8988T (cell line): ENCODE data around the gene RAD51B.
"Not testable (repeated sequence)": the region's sequence is repeated elsewhere in the genome, so short reads cannot be mapped to it uniquely, and the experiment has no call there.

Experiments used
- DNase-seq: peaks from one replicate; pipeline ENCODE4 v3.0.0; 2011

Gene RAD51B

GRCh38 chr14:68219407-68219806, 399.8 kb downstream of the RAD51B start:
- no peak for DNase-seq

DNA sequence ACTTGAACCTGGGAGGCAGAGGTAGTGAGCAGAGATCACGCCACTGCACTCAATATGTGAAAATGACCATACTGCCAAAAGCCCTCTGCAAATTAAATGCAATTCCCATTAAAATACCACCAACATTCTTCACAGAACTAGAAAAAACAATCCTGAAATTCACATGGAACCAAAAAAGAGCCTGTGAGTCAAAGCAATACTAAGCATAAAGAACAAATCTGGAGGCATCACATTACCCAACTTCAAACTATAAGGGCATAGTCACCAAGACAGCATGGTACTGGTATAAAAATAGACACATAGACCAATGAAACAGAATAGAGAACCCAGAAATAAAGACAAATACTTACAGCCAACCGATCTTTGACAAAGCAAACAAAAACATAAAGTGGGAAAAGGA, 401.5 kb downstream of the RAD51B start:
- not testable (repeated sequence) for DNase-seq

GRCh38 chr14:68222154-68222553, 402.6 kb downstream of the RAD51B start:
- DNase-seq: no peak

DNA sequence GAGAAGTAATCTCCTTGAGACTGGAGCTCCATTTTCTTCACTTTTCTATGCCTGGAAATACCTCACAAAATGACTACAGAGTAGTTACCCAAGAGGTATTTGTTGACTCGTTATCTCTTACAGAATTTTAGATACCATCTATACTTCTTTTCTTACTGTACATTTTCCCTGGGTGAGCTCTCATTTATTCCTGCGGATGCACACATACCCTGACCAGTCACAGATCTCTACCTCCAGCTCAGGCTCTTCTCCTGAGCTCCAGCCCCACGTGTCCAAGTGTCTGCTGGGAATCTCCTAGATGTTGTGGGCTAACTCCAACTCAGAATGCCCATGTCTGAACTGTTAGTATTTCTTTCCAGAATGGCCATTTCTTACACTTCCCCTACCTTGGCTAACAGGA, 403.1 kb downstream of the RAD51B start:
- no peak for DNase-seq

DNA sequence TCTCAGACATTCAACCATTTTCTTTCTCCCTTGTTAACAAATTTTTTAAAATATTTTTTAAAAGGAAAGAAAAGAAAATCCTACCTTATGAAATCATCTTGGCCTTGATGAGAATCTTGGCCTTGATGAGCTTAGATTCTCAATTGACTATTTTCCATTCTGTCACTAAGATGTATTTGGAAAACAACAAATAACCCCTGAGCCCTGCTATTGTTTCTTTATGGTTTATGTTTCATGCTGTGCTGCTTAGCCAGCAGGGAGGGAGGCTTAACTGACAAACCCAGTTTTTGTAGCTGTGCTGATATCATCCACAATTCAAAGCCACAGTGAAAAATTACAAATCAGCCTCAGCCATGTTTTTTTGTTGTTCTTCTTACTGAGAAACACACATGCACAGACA, 404.1 kb downstream of the RAD51B start:
- DNase-seq: no peak

GRCh38 chr14:68225321-68225720, 405.7 kb downstream of the RAD51B start:
- DNase-seq: no peak

- no peak for DNase-seq
Observed at GRCh38 chr14:68226523-68226922, 406.9 kb downstream of the RAD51B start.

GRCh38 chr14:68228656-68229055, 409.1 kb downstream of the RAD51B start:
- DNase-seq: no peak

- DNase-seq: no peak
Observed at GRCh38 chr14:68229423-68230100, 410.0 kb downstream of the RAD51B start.

DNA sequence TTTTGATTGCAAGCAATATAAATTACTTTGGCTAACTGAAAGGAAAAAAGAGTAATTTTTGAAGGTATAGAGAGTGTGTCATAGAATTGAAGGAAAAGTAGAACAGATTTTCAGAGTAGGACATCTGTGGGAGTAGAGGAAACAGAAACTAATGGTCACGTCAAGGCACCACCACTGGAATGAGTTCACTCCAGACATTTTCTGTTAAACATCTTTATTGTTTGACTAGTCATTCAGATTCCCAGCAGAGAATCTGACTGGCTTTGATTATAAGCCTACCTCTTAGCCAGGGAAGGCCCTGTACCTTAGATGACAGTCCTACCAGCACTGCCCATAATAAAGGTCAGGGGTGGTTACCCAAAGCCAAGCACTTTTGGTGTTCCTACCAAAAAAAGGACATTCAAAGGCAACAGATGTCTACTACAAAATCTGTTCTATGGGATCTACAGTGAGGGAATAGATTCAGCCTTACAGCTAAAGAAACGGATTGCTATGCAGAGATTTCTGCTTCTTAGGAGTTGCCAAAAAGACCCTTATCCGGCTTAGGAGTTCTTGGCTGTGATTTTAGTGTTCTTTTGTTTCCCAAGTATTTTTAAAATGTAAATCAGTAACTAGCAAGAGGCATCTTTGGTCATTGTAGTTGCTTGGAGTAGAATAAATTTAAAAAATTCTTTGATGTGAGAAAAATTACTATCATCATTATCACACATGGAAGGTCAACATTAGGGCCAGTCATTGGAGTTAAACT, 410.8 kb downstream of the RAD51B start:
- no peak for DNase-seq

GRCh38 chr14:68230950-68231717, 411.6 kb downstream of the RAD51B start:
- no peak for DNase-seq

GRCh38 chr14:68231898-68232297, 412.3 kb downstream of the RAD51B start:
- no peak for DNase-seq

DNA sequence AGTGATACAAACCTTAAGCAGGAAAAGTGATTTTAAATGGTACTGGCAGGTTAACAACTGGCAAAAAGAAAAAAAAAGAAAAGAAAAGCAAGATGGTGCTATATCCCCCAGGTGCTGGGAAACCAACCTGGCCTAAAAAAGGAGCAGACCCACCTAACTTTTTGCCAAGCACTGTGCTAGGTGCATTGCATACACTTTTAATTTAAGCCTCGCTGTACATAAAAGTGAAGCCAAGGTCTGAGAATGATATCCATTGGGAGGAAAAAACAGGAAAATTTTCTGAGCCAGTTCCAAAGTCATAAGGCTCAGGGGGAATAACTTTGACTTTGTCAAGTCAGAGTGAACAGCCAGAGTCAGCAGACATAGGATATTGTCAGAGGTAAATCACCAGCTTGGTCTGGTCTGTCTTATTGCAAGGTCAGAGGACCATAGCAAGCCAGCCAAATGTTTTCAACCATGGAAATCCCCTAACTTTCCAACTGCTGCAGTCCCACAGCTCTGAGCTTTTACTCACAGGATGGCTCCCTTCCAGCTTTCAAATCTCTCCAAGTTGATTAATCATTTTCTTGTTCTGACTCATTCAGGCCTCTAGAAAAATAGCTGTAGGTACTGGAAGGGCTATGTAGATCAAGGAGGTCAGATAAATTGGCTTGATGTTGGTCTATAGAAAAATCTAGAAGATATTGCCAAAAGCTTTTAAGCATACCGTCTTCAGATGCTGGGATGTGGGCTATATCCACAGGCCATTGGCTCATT, 412.9 kb downstream of the RAD51B start:
- DNase-seq: no peak

DNA sequence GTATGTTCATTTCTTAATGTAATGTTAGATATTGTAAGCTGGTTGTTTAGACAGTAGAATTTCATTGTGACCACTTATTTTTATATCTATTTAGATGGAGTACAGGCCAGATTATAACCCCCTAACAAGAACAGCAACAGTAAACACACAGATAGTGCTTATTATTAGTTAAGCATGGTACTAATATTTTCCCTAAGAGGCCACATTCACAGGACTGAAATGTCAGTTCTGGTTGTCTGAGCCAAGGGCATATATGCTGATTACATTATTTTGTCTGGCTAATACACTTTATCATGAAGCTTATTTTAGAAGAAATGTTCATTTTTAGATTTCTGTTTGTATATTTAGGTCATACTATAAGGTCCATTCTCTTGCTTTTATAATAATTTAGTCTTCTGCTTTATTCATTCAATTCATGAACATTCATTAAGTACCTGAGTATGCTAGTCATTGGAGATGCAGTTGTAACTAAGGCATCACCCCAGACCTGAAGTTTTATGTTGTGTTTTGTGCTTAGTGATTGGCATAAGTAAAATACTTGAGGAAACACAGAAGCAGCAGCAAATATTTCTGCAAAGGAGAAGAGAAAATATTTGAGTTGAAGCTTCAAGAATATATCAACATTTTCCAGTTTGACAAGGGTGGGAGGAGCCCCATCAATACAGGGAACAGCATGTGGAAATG, 413.7 kb downstream of the RAD51B start:
- DNase-seq: no peak

GRCh38 chr14:68234101-68234905, 414.7 kb downstream of the RAD51B start:
- DNase-seq: no peak

DNA sequence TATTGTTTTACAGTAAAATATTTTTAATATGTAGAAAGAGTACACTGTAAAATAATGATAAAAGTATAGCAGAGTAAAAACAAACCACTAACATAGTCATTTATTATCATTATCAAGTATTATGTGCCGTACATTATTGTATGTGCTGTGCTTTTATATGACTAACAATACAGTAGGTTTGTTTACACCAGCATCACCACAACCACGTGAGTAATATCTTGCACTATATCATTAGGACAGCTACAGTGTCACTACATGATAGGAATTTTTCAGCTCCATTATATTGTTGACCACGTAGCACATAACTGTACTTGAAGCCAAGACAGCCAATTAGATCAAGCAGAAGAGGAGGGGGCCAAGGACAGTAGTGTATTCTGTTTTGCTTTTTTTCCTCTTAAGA, 415.4 kb downstream of the RAD51B start:
- no peak for DNase-seq

DNA sequence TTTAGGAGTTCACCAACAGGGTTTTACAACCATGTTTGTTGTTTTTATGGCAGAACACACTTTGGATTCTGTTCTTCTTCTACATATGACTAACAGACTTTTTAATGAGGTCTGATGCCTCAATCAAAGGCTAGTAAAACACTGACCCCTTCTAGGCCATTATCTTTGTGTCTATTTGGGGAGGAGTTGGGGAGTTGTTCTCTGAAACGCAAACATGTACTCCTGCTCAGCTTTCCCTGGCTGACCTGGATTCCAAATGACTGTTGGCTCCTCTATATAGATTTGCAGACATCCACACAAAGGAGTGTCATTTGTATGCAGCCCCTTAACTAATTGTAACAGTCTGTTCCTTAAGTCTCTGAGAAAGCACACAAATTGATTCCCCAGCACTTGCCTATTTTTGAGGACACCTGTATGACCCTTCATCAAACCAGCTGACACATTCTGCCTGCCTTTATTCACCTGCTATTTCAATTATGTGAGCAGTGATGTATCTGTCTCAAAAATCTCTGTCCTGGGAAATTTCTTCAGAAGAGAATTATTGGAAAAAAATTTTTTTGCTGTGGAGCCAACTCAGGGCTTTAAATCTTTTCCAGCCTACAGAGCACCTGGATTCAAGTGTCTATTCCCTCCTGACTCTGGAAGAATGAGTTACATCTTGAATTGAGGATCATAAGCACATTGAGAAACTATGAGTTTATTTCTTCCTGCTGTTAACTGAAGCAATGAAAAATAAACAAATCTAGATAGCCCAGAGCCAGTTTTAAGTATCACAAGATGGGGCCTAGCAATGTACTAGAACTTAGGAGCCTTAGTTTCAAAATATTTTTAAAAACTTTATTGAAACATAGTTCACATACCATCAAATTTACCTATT, 417.2 kb downstream of the RAD51B start:
- DNase-seq: no peak

DNA sequence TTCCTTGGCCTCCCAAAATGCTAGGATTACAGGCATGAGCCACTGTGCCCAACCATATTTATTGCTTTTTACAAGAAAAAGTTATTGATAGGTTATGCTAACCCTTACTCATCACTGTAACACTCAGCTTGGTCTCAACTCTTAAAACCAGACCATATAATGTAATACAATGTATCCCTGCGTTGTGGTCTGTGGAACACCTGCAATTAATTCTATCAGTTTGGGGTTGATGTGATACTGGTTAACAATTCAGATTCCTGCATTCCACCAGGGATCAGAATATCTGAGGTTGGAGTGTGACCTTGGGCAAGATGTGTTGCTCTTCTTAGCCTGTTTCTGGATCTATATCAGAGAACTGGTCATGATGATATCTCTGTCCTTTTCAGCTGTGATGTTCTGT, 419.0 kb downstream of the RAD51B start:
- no peak for DNase-seq

GRCh38 chr14:68238976-68239375, 419.4 kb downstream of the RAD51B start:
- no peak for DNase-seq

GRCh38 chr14:68239988-68240771, 420.6 kb downstream of the RAD51B start:
- DNase-seq: no peak
